Thymus (tissue), 11 donors: ENCODE measurements around the gene USHBP1. TPM values are rescaled to one million over a fixed set of nuclear protein-coding genes. Genes with fewer than 3 reads are reported as not detected.

Experiments used
- DNase-seq, 9 donors: peaks; one replicate each; pipeline ENCODE4 v3.0.0-alpha.2; 2013; ENCODE audit warnings: low spot score in 9 of 9, low read depth in 6 of 9, missing footprints in 1 of 9
- H3K27ac ChIP-seq, 2 donors: one replicate each; pipeline ENCODE4 v1.5.1; 2013; ENCODE audit warnings: control low read depth in 1 of 2, low read depth in 1 of 2, low read length in 1 of 2, mild to moderate bottlenecking in 1 of 2, moderate library complexity in 1 of 2
- H3K27me3 ChIP-seq, 2 donors: one replicate each; pipeline ENCODE4 v1.5.1; 2013; ENCODE audit warnings: low read length in 1 of 2; ENCODE audit not compliant: control insufficient read depth in 2 of 2, insufficient read depth in 1 of 2
- H3K36me3 ChIP-seq, 2 donors: one replicate each; pipeline ENCODE4 v1.5.1; 2013; ENCODE audit warnings: low read length in 1 of 2, mild to moderate bottlenecking in 1 of 2, moderate library complexity in 1 of 2; ENCODE audit not compliant: control insufficient read depth in 2 of 2, insufficient read depth in 2 of 2
- H3K4me1 ChIP-seq, 2 donors: one replicate each; pipeline ENCODE4 v1.5.1; 2013; ENCODE audit warnings: low read length in 2 of 2; ENCODE audit not compliant: control insufficient read depth in 2 of 2, insufficient read depth in 2 of 2
- H3K4me3 ChIP-seq, 2 donors: one replicate each; pipeline ENCODE4 v1.5.1; 2013; ENCODE audit warnings: low read length in 2 of 2, control low read depth in 1 of 2, mild to moderate bottlenecking in 1 of 2
- H3K9me3 ChIP-seq, 2 donors: one replicate each; pipeline ENCODE4 v1.5.1; 2013; ENCODE audit warnings: low read length in 1 of 2, mild to moderate bottlenecking in 1 of 2; ENCODE audit not compliant: control insufficient read depth in 2 of 2, insufficient read depth in 1 of 2
- WGBS: extraction: QIAGEN DNeasy Blood & Tissue Kit; methylation state at CpG from one replicate; pipeline ENCODE4 v1.1.7; 2013; 5-methylcytosine and 5-hydroxymethylcytosine counted together
- polyA plus RNA-seq: library from polyadenylated mRNA; stranded (reverse); fragments of 200-250 nt; gene quantifications from one replicate; pipeline ENCODE4 v1.2.3, GENCODE V29; 2013
- total RNA-seq: library from RNA; stranded (reverse); fragments of 120-200 nt; gene quantifications from one replicate; pipeline ENCODE4 v1.2.4, GENCODE V29; 2013
- donor health status: healthy.

USHBP1 gene
- total and polyA plus RNA-seq, 2 donors, result 0.76 to 4.4 TPM

DNA sequence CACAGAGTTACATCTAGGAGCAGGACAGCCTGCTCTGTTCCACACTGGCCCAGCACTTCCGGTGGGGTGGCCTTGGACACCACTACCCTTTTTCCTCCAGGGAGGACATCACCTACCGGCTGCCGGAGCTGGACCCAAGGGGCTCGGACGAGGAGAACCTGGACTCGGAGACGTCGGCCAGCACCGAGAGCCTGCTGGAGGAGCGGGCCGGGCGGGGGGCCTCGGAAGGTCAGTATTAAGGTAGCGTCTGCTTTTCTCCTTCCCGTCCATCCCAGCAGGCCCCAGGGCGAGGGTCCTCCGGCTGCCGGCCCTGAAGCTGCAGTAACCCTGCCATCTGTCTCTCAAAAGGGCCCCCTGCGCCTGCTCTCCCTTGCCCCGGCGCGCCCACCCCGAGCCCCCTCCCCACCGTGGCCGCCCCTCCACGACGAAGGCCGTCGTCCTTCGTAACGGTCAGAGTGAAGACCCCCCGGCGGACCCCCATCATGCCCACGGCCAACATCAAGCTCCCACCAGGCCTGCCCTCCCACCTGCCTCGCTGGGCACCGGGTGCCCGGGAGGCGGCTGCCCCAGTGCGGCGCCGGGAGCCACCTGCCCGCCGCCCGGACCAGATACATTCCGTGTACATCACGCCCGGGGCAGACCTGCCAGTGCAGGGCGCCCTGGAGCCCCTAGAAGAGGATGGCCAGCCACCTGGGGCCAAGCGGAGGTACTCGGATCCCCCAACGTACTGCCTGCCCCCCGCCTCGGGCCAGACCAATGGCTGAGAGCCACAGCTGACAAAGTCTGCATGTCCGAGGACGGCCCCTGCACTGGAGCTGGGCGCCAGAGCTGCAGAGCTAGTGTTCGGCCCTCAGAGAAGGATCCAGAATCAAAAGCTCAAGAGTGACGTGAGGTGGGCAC lies 52.7 kb downstream of the USHBP1 start:
- H3K36me3 ChIP-seq, result peaks cover 30 to 57% of the 10 kb centered on the region in 2 donors
- WGBS, result 97% methylated on average over 58 of the region's 58 CpGs
- no peak overlapping the region for H3K4me3 ChIP-seq
- H3K4me1 ChIP-seq, result peaks cover 16 to 19% of the 10 kb centered on the region in 2 donors
- H3K9me3 ChIP-seq, result peaks cover 0 to 15% of the 10 kb centered on the region in 2 donors
- H3K27me3 ChIP-seq, result no peaks in the 10 kb centered on the region
- no peak overlapping the region for H3K27ac ChIP-seq
- DNase-seq, result no peak

DNA sequence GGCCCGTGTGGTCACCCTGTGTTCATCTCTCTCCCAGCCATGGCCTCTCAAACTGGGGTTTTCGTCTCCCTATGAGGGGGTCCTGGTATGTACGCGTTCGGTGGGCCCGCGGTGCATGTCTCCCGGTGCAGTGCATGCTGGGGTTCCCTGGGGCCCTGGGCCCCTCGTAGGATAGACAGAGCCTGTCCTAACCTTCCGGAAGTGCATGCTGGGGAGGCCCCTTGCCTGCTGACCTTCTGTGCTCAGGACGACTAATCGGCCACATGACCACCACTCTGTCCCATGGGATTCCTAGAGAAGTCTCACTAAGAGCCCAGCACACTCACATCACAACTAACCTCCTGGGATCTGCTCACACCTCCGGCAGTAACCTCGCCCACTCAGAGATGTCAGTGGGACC lies 54.2 kb downstream of the USHBP1 start:
- peaks cover 41 to 67% of the 10 kb centered on the region in 2 donors for H3K36me3 ChIP-seq

DNA sequence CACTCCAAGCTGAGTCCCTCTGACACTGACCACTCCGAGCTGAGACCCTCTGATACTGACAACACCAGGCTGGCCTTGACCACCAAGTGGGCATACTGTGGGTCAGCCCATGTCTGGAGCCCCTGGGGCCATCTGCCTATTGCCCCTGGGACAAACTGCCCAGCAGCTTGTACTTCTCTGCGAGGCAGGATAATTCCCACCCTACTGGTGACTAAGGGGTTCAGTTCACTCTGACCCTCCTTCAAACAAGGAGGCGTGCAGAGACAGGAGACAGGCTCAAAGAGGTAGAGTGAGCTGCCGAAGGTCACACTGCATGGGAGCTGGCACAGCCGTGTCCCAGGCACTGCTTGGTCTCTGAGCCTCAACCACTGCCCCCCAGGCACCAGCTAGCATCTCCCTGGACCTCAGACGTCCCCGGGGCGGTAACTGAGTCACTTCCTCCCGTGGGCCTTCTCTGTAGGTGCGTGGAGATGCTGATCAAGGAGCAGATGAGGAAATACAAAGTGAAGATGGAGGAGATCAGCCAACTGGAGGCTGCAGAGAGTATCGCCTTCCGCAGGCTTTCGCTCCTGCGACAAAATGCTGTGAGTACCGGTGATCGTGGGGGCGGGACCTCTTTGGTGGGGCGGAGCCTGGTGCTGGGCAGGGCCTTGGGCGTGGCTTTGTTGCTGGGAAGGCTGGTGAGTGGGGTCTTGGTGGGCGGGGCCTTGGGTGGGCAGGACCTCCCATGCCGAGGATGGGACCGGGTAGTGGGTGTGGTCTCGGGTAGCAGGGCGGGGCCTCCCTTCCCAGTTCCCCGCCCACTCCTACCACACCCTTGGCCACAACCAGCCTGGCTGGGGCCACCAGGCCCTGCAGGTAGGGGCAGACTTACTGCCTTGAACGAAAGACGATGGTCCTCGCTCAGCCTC lies 55.2 kb downstream of the USHBP1 start:
- peak in 2 of 9 donors; percentile 18 to 27 for DNase-seq
- Histone ChIP-seq H3K27ac (peak overlapping the region in 1 of 2 donors; percentile 31), H3K27me3 (no peaks in the 10 kb centered on the region), H3K4me1 (peaks cover 2 to 3% of the 10 kb centered on the region in 2 donors), H3K36me3 (peaks cover 41 to 70% of the 10 kb centered on the region in 2 donors), H3K9me3 (peaks cover 0 to under 1% of the 10 kb centered on the region in 2 donors), H3K4me3 (no peak overlapping the region)
- WGBS, result 90% methylated on average over 28 of the region's 28 CpGs

More for the DNA sequence above, 54.2 kb downstream of the USHBP1 start:
- no peak overlapping the region for H3K27ac ChIP-seq
- H3K27me3 ChIP-seq, result no peaks in the 10 kb centered on the region
- no peak overlapping the region for H3K4me3 ChIP-seq
- 98% methylated on average over 14 of the region's 14 CpGs for WGBS
- H3K4me1 ChIP-seq, result peaks cover 9 to 10% of the 10 kb centered on the region in 2 donors
- H3K9me3 ChIP-seq, result peaks cover 0 to 9% of the 10 kb centered on the region in 2 donors
- DNase-seq, result no peak

DNA sequence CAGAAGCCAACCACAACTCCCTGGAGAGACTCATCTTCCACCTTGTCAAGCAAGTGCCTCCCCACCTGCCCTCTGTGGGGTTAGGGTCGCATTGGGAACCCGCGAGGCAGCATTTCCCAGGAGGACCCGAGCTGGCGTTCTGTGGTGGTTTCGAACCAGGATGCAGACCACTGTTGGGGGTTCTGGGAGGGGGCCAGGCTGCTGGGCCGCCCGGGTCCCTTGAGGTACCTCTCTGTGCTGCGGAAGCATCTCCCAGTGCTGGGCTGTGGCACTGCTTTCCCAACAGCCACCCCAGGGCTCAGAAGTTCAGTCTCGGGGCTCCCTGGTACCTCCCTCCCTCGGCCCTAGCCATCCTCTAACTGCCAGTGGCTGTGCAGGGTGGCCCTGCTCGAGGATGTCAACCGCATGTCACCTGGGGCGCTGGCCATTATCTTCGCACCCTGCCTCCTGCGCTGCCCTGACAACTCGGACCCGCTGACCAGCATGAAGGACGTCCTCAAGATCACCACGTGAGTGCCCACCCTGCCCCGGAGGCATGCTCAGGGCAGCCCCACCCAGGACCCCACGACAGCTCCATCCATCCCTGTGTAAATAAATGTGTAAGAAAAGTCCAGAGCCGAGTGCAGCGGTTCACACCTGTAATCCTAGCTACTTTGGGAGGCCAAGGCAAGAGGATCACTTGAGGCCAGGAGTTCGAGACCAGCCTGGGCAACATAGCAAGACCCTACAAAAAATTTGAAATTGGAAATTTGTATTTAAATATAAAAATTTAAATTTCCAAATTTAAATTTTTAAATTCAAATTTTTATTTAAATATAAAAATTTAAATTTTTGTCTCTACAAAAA lies 57.6 kb downstream of the USHBP1 start:
- peak overlapping the region in 1 of 2 donors; percentile 18 for H3K27ac ChIP-seq
- no peak for DNase-seq
- H3K4me1 ChIP-seq, result peaks cover 0 to 2% of the 10 kb centered on the region in 2 donors
- no peaks in the 10 kb centered on the region for H3K9me3 ChIP-seq
- H3K27me3 ChIP-seq, result no peaks in the 10 kb centered on the region
- WGBS, result 98% methylated on average over 25 of the region's 25 CpGs
- peaks cover 56 to 77% of the 10 kb centered on the region in 2 donors for H3K36me3 ChIP-seq
- no peak overlapping the region for H3K4me3 ChIP-seq

DNA sequence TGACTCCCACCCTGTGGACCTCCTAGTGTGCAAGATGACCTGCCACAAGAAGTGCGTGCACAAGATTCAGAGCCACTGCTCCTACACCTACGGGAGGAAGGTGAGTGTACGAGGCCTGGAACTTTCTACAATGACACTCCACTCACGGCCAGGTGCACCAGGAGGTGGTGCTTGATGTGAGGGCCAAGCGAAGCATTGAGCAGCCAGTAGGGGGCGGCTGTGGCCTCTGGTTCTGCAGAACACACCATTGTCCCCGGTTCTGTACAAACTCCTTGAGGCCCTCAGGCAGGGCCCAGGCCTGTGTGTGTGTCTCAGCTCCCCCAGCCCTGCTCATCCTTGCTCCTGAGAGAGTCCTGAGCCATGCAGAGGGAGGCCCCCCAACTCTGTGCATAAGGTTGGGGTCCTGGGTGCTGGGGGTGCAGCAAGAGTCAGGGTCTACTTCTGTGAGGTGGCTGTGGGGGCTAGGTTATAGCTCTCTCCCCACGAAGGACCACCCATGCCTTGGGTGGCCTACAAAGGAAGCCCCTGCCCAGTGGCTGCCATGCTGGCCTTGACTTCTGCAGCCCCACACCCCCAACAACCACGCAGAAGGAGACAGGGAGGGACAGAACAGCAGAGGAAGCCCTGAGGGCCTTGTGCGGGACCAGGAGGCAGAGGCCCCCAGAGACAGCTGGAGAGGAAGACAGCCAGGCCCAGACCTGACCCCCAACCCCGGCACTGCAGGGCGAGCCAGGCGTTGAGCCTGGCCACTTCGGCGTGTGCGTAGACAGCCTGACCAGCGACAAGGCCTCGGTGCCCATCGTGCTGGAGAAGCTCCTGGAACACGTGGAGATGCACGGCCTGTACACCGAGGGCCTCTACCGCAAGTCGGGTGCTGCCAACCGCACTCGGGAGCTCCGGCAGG lies 59.1 kb downstream of the USHBP1 start:
- Histone ChIP-seq H3K4me3 (no peak overlapping the region), H3K27me3 (no peaks in the 10 kb centered on the region), H3K27ac (no peak overlapping the region), H3K36me3 (peaks cover 67 to 80% of the 10 kb centered on the region in 2 donors), H3K4me1 (peaks cover 0 to 2% of the 10 kb centered on the region in 2 donors), H3K9me3 (peaks cover 0 to 1% of the 10 kb centered on the region in 2 donors)
- DNase-seq, result peak in 2 of 9 donors; percentile 47 to 63
- 95% methylated on average over 27 of the region's 27 CpGs for WGBS

DNA sequence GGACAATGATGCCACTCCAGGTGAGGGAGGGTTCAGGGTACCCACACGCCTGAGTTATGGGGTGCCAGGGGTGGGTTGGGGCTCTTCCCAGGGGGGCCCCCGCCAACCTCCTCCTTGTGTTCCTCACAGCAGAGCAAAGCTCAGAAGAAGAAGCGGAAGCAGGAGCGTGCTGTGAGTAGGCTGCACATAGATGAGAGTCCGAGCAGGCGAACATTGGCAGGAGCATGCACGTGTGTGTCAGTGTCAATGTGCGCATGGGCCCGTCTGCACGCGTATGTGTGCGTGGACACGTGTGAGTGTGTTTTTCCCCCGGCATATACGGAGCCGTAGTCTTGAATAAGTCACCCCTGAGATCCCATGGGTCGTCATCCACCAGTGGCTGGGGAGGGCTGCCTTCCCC lies 61.8 kb downstream of the USHBP1 start:
- H3K9me3 ChIP-seq, result peaks cover 0 to 4% of the 10 kb centered on the region in 2 donors
- 93% methylated on average over 17 of the region's 17 CpGs for WGBS
- no peak overlapping the region for H3K4me3 ChIP-seq
- H3K4me1 ChIP-seq, result no peaks in the 10 kb centered on the region
- DNase-seq, result no peak
- no peaks in the 10 kb centered on the region for H3K27me3 ChIP-seq
- H3K27ac ChIP-seq, result no peak overlapping the region
- H3K36me3 ChIP-seq, result peaks cover 66 to 88% of the 10 kb centered on the region in 2 donors

DNA sequence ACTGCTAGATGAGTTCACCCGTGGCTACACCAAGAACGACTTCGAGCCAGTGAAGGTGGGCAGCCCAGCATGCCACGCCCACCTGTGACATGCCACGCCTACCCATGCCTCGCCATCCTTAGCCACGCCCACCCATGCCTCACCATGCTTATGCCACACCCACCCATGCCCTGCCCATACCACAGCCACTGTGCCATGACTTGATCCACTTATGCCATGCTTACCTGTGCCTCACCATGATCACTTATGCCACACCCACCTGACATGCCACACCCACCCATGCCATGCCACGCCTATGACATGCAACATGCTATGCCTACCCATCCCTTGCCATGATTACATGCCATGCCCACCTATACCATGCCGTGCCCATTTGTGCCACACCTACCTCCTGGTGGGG lies 62.3 kb downstream of the USHBP1 start:
- Histone ChIP-seq H3K27ac (no peak overlapping the region), H3K9me3 (peaks cover 0 to 4% of the 10 kb centered on the region in 2 donors), H3K27me3 (no peaks in the 10 kb centered on the region), H3K36me3 (peaks cover 70 to 92% of the 10 kb centered on the region in 2 donors), H3K4me1 (no peaks in the 10 kb centered on the region), H3K4me3 (no peak overlapping the region)
- WGBS, result 98% methylated on average over 9 of the region's 9 CpGs
- DNase-seq, result no peak
